ENCODE measurements around the gene TXNRD1. TPM values are rescaled to one million over a fixed set of nuclear protein-coding genes. Genes with fewer than 3 reads are reported as not detected.
"Not testable (repeated sequence)": the region's sequence is repeated elsewhere in the genome, so short reads cannot be mapped to it uniquely, and the experiment has no call there.

Gene TXNRD1
- total RNA-seq, 2 donors from 2014 or later, result 87.6 to 115 TPM

DNA sequence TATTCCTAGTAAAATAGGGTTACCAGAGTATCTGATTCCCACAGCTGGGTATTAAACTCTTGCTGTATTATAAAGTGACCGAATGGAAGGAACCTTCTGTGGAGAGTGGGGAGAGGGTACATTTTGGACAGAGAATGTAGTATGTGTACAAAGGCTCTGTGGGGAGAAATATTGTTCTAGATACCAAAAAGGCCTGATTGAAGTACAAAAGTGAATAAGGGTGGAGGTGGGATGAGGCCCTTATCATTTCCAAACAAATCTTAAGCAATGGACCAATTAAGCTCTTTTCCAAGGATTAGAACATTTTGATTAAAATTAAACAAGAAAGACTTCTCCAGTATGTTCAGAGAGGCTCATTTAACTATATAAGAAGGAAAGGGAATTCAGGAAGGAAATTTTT, 108.3 kb downstream of the TXNRD1 start:
- H3K27me3 ChIP-seq (replicated peaks; ENCODE audit: insufficient read depth), result no peaks in the 10 kb centered on the region
- intact Hi-C loops (cut with DNase I), result no loop called here
- TF ChIP-seq POLR2A (IDR thresholded peaks at IDR 0.05) (no peak), POLR2AphosphoS5 (IDR thresholded peaks at IDR 0.05) (no peak)
- TF ChIP-seq, protein P1, sequence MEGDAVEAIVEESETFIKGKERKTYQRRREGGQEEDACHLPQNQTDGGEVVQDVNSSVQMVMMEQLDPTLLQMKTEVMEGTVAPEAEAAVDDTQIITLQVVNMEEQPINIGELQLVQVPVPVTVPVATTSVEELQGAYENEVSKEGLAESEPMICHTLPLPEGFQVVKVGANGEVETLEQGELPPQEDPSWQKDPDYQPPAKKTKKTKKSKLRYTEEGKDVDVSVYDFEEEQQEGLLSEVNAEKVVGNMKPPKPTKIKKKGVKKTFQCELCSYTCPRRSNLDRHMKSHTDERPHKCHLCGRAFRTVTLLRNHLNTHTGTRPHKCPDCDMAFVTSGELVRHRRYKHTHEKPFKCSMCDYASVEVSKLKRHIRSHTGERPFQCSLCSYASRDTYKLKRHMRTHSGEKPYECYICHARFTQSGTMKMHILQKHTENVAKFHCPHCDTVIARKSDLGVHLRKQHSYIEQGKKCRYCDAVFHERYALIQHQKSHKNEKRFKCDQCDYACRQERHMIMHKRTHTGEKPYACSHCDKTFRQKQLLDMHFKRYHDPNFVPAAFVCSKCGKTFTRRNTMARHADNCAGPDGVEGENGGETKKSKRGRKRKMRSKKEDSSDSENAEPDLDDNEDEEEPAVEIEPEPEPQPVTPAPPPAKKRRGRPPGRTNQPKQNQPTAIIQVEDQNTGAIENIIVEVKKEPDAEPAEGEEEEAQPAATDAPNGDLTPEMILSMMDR (IDR thresholded peaks at IDR 0.05), result no peak
- H3K27ac ChIP-seq, result no peak overlapping the region
- no peak overlapping the region for H3K4me3 ChIP-seq
- 95% methylated on average over 1 of the region's 1 CpG for WGBS
- no peaks in the 10 kb centered on the region for H3K4me1 ChIP-seq (replicated peaks)
- no peaks in the 10 kb centered on the region for H3K9me3 ChIP-seq
- no peak for DNase-seq (ENCODE audit: low spot score)
- H3K36me3 ChIP-seq, result peaks cover 0 to 14% of the 10 kb centered on the region in 2 donors

DNA sequence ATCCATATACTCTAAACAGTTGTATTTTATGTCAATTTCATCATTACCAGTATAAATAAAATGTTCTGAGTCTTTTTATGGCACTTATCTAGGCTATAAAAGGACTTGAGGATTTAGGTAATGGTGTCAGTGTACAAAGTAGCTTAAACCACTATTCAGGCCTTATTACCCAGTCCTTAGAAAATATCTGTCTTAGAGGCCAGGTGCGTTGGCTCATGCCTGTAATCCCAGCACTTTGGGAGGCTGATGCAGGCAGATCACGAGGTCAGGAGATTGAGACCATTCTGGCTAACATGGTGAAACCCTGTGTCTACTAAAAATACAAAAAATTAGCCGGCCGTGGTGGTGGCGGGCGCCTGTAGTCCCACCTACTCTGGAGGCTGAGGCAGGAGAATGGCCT, 112.7 kb downstream of the TXNRD1 start:
- H3K27me3 ChIP-seq (replicated peaks; ENCODE audit: insufficient read depth); H3K4me3 ChIP-seq; H3K4me1 ChIP-seq (replicated peaks); intact Hi-C loops (cut with DNase I); H3K27ac ChIP-seq; H3K9me3 ChIP-seq; DNase-seq (ENCODE audit: low spot score): not testable (repeated sequence)
- peaks cover 0 to 11% of the 10 kb centered on the region in 2 donors for H3K36me3 ChIP-seq
- WGBS, result 90% methylated on average over 6 of the region's 6 CpGs

DNA sequence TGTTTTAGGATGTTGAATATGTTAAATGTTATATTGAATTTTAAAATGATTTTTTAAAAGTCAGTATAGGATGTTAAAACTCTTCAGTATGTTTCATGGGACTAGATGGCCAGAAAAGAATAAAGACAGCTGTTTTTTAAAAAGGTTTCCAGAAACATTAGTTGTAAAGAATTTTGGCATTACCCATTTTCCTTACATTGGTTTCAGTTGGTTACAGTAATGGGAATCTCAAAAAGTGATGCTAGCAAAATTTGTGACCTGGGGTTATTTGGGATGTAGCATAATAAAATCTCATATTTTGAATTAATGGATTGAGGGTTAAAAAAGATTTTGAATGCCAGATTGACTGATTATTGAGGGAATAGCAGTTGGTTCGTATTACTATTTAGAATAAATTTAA, 113.2 kb downstream of the TXNRD1 start:
- WGBS, result 93% methylated on average over 1 of the region's 1 CpG
- intact Hi-C loops (cut with DNase I), result no loop called here
- Histone ChIP-seq H3K4me1 (replicated peaks) (no peaks in the 10 kb centered on the region), H3K9me3 (no peaks in the 10 kb centered on the region), H3K36me3 (peaks cover 0 to 11% of the 10 kb centered on the region in 2 donors), H3K27me3 (replicated peaks; ENCODE audit: insufficient read depth) (no peaks in the 10 kb centered on the region), H3K27ac (no peak overlapping the region), H3K4me3 (no peak overlapping the region)
- TF ChIP-seq POLR2AphosphoS5 (IDR thresholded peaks at IDR 0.05), result no peak
- TF ChIP-seq, protein P1 (IDR thresholded peaks at IDR 0.05), result no peak
- no peak for TF ChIP-seq POLR2A (IDR thresholded peaks at IDR 0.05)
- no peak for DNase-seq (ENCODE audit: low spot score)

DNA sequence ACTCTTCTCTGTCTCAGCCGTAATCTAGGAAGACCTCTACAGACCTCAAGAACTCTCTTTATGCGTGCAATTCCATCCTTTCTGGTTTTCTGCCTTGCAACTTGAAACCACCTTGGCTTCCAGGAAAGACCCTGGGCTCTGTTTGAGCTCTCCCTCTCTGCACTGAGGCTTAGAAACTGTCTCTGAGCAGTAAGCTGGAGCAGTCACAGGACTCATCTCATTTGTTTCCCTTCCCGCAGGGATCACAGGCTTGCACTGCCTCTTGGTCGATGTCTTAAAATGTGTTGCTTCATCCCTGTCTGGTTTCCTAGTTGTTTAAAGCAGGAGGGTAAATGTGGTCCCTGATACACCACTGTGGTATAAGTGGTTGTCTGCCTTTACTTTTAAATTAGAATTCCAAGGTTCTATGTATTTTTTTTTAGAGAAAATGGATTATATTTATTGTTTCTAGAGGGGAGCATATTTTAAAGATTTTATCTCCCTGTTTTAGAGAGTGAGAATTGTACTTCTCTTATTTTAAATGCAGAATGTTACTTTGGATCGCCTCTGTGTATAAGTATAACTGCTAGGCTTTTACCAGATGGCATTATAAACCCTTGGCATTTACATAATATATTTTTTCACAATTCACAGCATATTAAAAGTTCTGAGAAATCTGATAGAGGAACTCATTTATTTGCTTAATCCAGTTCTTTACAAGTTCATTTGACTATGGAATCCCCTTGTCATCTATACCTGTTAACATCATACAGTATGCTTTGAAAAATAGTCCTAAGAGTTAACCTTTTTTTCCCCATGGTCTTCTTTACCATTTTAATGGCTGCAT, 114.3 kb downstream of the TXNRD1 start:
- no peaks in the 10 kb centered on the region for H3K9me3 ChIP-seq
- 64% methylated on average over 5 of the region's 5 CpGs for WGBS
- peaks cover 0 to 7% of the 10 kb centered on the region in 2 donors for H3K36me3 ChIP-seq
- no peak for TF ChIP-seq POLR2A (IDR thresholded peaks at IDR 0.05)
- TF ChIP-seq, protein P1 (IDR thresholded peaks at IDR 0.05), result no peak
- no peak for TF ChIP-seq POLR2AphosphoS5 (IDR thresholded peaks at IDR 0.05)
- H3K27ac ChIP-seq, result no peak overlapping the region
- intact Hi-C loops (cut with DNase I), result no loop called here
- H3K4me1 ChIP-seq (replicated peaks), result no peaks in the 10 kb centered on the region
- no peaks in the 10 kb centered on the region for H3K27me3 ChIP-seq (replicated peaks; ENCODE audit: insufficient read depth)
- no peak overlapping the region for H3K4me3 ChIP-seq
- no peak for DNase-seq (ENCODE audit: low spot score)

- H3K9me3 ChIP-seq, result no peaks in the 10 kb centered on the region
- no peaks in the 10 kb centered on the region for H3K4me1 ChIP-seq (replicated peaks)
- intact Hi-C loops (cut with DNase I), result no loop called here
- DNase-seq (ENCODE audit: low spot score), result no peak
- TF ChIP-seq POLR2A (IDR thresholded peaks at IDR 0.05), result no peak
- TF ChIP-seq, protein P1 (IDR thresholded peaks at IDR 0.05), result no peak
- no peak for TF ChIP-seq POLR2AphosphoS5 (IDR thresholded peaks at IDR 0.05)
- H3K27me3 ChIP-seq (replicated peaks; ENCODE audit: insufficient read depth), result no peaks in the 10 kb centered on the region
- no peak overlapping the region for H3K27ac ChIP-seq
- H3K4me3 ChIP-seq, result no peak overlapping the region
- 94% methylated on average over 2 of the region's 2 CpGs for WGBS
- H3K36me3 ChIP-seq, result no peaks in the 10 kb centered on the region
These were observed 115.8 kb downstream of the TXNRD1 start for GRCh38 chr12:104331376-104331775.

GRCh38 chr12:104332273-104332672, 116.7 kb downstream of the TXNRD1 start:
- H3K27me3 ChIP-seq (replicated peaks; ENCODE audit: insufficient read depth); intact Hi-C loops (cut with DNase I); H3K4me1 ChIP-seq (replicated peaks); H3K27ac ChIP-seq; DNase-seq (ENCODE audit: low spot score); H3K36me3 ChIP-seq; H3K4me3 ChIP-seq; H3K9me3 ChIP-seq: not testable (repeated sequence)
- WGBS, result 98% methylated on average over 3 of the region's 3 CpGs

Measured in prostate gland (tissue), 2 donors.